H1 (cell line): ENCODE data around the gene C10orf120. TPM values are rescaled to one million over a fixed set of nuclear protein-coding genes. Genes with fewer than 3 reads are reported as not detected.

Source experiments
- TAF7 ChIP-seq: optimal IDR thresholded peaks from 2 replicates; pipeline ENCODE3; 2011; ENCODE audit warnings: low read depth, mild to moderate bottlenecking, inconsistent platforms, low read length, moderate library complexity, borderline replicate concordance
- polyA plus RNA-seq, 7 experiments: library from polyadenylated mRNA; depleted of rRNA in 3 of 7; stranded (reverse) in 5 of 7; unstranded in 2 of 7; fragments of >200 nt in 5 of 7; fragments of 200-250 nt in 2 of 7; gene quantifications; 1 replicate in 5 of 7; 2 replicates in 1 of 7; 4 replicates in 1 of 7; pipeline versions ENCODE4 v1.2.1 to v1.2.3, GENCODE V29; 2011 to 2013; ENCODE audit warnings: missing spikeins in 2 of 7, mixed read lengths in 2 of 7
- total RNA-seq: library from RNA; stranded (reverse); fragmentation: NEBNext Ultra II Directional; extraction: Animal tissue kit (Norgen Biotek cat#: 25700); gene quantifications from 2 replicates; pipeline ENCODE4 v1.2.1, GENCODE V29; 2021
- TF ChIP-seq, protein P1 (sequence below): fragments of 300-600 bp; sonication (generic); IDR thresholded peaks from 2 replicates; pipeline ENCODE4 v1.7.1; 2012; ENCODE audit warnings: low read length, moderate library complexity, mild to moderate bottlenecking, inconsistent platforms; ENCODE audit not compliant: insufficient replicate concordance

Gene C10orf120
- total and polyA plus RNA-seq, 2 of the 8 experiments (the other 6 are each of a cell fraction or from before 2014, with no cell fraction given): not detected

- TF ChIP-seq, protein P1, sequence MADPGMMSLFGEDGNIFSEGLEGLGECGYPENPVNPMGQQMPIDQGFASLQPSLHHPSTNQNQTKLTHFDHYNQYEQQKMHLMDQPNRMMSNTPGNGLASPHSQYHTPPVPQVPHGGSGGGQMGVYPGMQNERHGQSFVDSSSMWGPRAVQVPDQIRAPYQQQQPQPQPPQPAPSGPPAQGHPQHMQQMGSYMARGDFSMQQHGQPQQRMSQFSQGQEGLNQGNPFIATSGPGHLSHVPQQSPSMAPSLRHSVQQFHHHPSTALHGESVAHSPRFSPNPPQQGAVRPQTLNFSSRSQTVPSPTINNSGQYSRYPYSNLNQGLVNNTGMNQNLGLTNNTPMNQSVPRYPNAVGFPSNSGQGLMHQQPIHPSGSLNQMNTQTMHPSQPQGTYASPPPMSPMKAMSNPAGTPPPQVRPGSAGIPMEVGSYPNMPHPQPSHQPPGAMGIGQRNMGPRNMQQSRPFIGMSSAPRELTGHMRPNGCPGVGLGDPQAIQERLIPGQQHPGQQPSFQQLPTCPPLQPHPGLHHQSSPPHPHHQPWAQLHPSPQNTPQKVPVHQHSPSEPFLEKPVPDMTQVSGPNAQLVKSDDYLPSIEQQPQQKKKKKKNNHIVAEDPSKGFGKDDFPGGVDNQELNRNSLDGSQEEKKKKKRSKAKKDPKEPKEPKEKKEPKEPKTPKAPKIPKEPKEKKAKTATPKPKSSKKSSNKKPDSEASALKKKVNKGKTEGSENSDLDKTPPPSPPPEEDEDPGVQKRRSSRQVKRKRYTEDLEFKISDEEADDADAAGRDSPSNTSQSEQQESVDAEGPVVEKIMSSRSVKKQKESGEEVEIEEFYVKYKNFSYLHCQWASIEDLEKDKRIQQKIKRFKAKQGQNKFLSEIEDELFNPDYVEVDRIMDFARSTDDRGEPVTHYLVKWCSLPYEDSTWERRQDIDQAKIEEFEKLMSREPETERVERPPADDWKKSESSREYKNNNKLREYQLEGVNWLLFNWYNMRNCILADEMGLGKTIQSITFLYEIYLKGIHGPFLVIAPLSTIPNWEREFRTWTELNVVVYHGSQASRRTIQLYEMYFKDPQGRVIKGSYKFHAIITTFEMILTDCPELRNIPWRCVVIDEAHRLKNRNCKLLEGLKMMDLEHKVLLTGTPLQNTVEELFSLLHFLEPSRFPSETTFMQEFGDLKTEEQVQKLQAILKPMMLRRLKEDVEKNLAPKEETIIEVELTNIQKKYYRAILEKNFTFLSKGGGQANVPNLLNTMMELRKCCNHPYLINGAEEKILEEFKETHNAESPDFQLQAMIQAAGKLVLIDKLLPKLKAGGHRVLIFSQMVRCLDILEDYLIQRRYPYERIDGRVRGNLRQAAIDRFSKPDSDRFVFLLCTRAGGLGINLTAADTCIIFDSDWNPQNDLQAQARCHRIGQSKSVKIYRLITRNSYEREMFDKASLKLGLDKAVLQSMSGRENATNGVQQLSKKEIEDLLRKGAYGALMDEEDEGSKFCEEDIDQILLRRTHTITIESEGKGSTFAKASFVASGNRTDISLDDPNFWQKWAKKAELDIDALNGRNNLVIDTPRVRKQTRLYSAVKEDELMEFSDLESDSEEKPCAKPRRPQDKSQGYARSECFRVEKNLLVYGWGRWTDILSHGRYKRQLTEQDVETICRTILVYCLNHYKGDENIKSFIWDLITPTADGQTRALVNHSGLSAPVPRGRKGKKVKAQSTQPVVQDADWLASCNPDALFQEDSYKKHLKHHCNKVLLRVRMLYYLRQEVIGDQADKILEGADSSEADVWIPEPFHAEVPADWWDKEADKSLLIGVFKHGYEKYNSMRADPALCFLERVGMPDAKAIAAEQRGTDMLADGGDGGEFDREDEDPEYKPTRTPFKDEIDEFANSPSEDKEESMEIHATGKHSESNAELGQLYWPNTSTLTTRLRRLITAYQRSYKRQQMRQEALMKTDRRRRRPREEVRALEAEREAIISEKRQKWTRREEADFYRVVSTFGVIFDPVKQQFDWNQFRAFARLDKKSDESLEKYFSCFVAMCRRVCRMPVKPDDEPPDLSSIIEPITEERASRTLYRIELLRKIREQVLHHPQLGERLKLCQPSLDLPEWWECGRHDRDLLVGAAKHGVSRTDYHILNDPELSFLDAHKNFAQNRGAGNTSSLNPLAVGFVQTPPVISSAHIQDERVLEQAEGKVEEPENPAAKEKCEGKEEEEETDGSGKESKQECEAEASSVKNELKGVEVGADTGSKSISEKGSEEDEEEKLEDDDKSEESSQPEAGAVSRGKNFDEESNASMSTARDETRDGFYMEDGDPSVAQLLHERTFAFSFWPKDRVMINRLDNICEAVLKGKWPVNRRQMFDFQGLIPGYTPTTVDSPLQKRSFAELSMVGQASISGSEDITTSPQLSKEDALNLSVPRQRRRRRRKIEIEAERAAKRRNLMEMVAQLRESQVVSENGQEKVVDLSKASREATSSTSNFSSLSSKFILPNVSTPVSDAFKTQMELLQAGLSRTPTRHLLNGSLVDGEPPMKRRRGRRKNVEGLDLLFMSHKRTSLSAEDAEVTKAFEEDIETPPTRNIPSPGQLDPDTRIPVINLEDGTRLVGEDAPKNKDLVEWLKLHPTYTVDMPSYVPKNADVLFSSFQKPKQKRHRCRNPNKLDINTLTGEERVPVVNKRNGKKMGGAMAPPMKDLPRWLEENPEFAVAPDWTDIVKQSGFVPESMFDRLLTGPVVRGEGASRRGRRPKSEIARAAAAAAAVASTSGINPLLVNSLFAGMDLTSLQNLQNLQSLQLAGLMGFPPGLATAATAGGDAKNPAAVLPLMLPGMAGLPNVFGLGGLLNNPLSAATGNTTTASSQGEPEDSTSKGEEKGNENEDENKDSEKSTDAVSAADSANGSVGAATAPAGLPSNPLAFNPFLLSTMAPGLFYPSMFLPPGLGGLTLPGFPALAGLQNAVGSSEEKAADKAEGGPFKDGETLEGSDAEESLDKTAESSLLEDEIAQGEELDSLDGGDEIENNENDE: no peak
- no peak for TF ChIP-seq TAF7
Measured at GRCh38 chr10:122650331-122650730, 49.3 kb downstream of the C10orf120 start (continued).
